ENCODE measurements around the gene CIDEA. TPM values are rescaled to one million over a fixed set of nuclear protein-coding genes. Genes with fewer than 3 reads are reported as not detected.
"Not testable (repeated sequence)": the region's sequence is repeated elsewhere in the genome, so short reads cannot be mapped to it uniquely, and the experiment has no call there.

CIDEA gene
- total RNA-seq, 1 experiment from 2014 or later = not detected

GRCh38 chr18:12228308-12228707 is 25.9 kb upstream of the CIDEA start:
- not testable (repeated sequence) for H3K27me3 Mint-ChIP-seq (ENCODE audit: low read depth); H4K20me1 ChIP-seq (ENCODE audit: control insufficient read depth, insufficient read depth, insufficient read length); H3K79me2 ChIP-seq (ENCODE audit: insufficient read depth, low read length); H3K27ac ChIP-seq (ENCODE audit: insufficient read length, low read depth, low read length); H2AK5ac ChIP-seq (ENCODE audit: insufficient read length, low read length); H3K4me2 ChIP-seq (ENCODE audit: insufficient read depth, insufficient read length, low read length); H3K36me3 Mint-ChIP-seq (ENCODE audit: insufficient read depth in 1 of 3, low read depth in 3 of 3); H2BK5ac ChIP-seq (ENCODE audit: insufficient read length, low read length); H2BK12ac ChIP-seq (ENCODE audit: insufficient read length, low read depth, low read length); H3K4me3 Mint-ChIP-seq; H3K56ac ChIP-seq (ENCODE audit: insufficient read length, low read depth, low read length); H3K27me3 ChIP-seq (ENCODE audit: insufficient read depth, low read length); H3K23me2 ChIP-seq (ENCODE audit: insufficient read length, low read depth, low read length, poor library complexity, severe bottlenecking); H3K14ac ChIP-seq (ENCODE audit: insufficient read depth, low read length); H3K4ac ChIP-seq (ENCODE audit: low read depth, low read length); H3K27ac Mint-ChIP-seq; H3K9ac ChIP-seq (ENCODE audit: extremely low read depth, insufficient read length, low read length); H2BK20ac ChIP-seq (ENCODE audit: low read depth, low read length, poor library complexity, severe bottlenecking); H3K23ac ChIP-seq (ENCODE audit: insufficient read length, low read depth, low read length); H2AFZ ChIP-seq (ENCODE audit: low read length); H3K9me3 ChIP-seq (ENCODE audit: control insufficient read depth, low read depth, low read length); DNase-seq; H3T11ph ChIP-seq (ENCODE audit: low read length); H3K4me1 ChIP-seq (ENCODE audit: insufficient read depth, low read length); H4K91ac ChIP-seq (ENCODE audit: insufficient read length, low read depth, low read length); H3K9me3 Mint-ChIP-seq; H2BK15ac ChIP-seq (ENCODE audit: low read depth, low read length); H3K79me1 ChIP-seq (ENCODE audit: insufficient read depth, low read depth, low read length, poor library complexity, severe bottlenecking); H3K18ac ChIP-seq (ENCODE audit: insufficient read length, low read depth, low read length); H4K5ac ChIP-seq (ENCODE audit: insufficient read length, low read depth, low read length); H2BK120ac ChIP-seq (ENCODE audit: low read depth, low read length, poor library complexity, severe bottlenecking); H4K8ac ChIP-seq (replicated peaks; ENCODE audit: insufficient read length, low read depth, low read length)
- peaks cover 4 to 10% of the 10 kb centered on the region in 2 experiments; a peak in 2 of 4 replicates for H3K4me1 Mint-ChIP-seq
- WGBS (ENCODE audit: extremely low coverage, insufficient read length, low lambda C conversion rate) = no CpG with 5 or more reads among the region's 3 CpGs

DNA sequence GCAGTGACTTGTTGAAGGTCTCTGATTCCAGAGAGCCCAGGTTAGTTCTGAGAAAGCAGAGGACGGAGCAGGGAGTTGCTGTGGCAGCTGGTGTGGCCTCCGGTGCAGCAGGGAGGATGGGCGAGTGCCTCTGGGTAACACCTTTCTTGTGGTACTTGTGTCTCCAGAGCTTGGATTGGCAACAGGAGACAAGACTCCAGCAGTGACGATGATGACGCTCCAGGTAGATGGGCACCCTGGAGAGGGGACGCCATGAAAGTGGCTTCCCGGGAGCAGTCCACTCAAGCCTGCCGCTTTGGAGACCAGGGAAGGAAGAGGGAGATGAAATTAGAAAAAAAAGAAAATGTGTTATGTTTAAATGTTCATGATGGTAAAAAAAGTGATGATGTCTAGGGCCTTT is 23.6 kb upstream of the CIDEA start:
- H3K27me3 Mint-ChIP-seq (ENCODE audit: low read depth); H2BK12ac ChIP-seq (ENCODE audit: insufficient read length, low read depth, low read length); H3T11ph ChIP-seq (ENCODE audit: low read length); H3K4me3 Mint-ChIP-seq; H2BK120ac ChIP-seq (ENCODE audit: low read depth, low read length, poor library complexity, severe bottlenecking); H3K4me1 ChIP-seq (ENCODE audit: insufficient read depth, low read length); H4K8ac ChIP-seq (replicated peaks; ENCODE audit: insufficient read length, low read depth, low read length); DNase-seq; H3K4me2 ChIP-seq (ENCODE audit: insufficient read depth, insufficient read length, low read length); H2AK5ac ChIP-seq (ENCODE audit: insufficient read length, low read length); H3K79me2 ChIP-seq (ENCODE audit: insufficient read depth, low read length); H3K23me2 ChIP-seq (ENCODE audit: insufficient read length, low read depth, low read length, poor library complexity, severe bottlenecking); H3K27ac ChIP-seq (ENCODE audit: insufficient read length, low read depth, low read length); H4K5ac ChIP-seq (ENCODE audit: insufficient read length, low read depth, low read length); H2BK5ac ChIP-seq (ENCODE audit: insufficient read length, low read length); H2AFZ ChIP-seq (ENCODE audit: low read length); H3K4ac ChIP-seq (ENCODE audit: low read depth, low read length); H3K27ac Mint-ChIP-seq; H3K27me3 ChIP-seq (ENCODE audit: insufficient read depth, low read length); H3K23ac ChIP-seq (ENCODE audit: insufficient read length, low read depth, low read length); H3K56ac ChIP-seq (ENCODE audit: insufficient read length, low read depth, low read length); H3K9ac ChIP-seq (ENCODE audit: extremely low read depth, insufficient read length, low read length); H4K91ac ChIP-seq (ENCODE audit: insufficient read length, low read depth, low read length); H3K9me3 Mint-ChIP-seq; H3K9me3 ChIP-seq (ENCODE audit: control insufficient read depth, low read depth, low read length); H3K14ac ChIP-seq (ENCODE audit: insufficient read depth, low read length); H3K18ac ChIP-seq (ENCODE audit: insufficient read length, low read depth, low read length); H4K20me1 ChIP-seq (ENCODE audit: control insufficient read depth, insufficient read depth, insufficient read length); H3K4me1 Mint-ChIP-seq; H3K79me1 ChIP-seq (ENCODE audit: insufficient read depth, low read depth, low read length, poor library complexity, severe bottlenecking); H2BK15ac ChIP-seq (ENCODE audit: low read depth, low read length); H2BK20ac ChIP-seq (ENCODE audit: low read depth, low read length, poor library complexity, severe bottlenecking); H3K36me3 Mint-ChIP-seq (ENCODE audit: insufficient read depth in 1 of 3, low read depth in 3 of 3): not testable (repeated sequence)
- WGBS (ENCODE audit: extremely low coverage, insufficient read length, low lambda C conversion rate) = no CpG with 5 or more reads among the region's 8 CpGs
